Sigmoid colon (tissue), 7 donors: ENCODE results near the gene CWC27. TPM values are rescaled to one million over a fixed set of nuclear protein-coding genes. Genes with fewer than 3 reads are reported as not detected.

ENCODE experiments used
- DNase-seq: peaks from one replicate; pipeline ENCODE4 v3.0.0-alpha.2; 2019
- H3K27ac ChIP-seq, 4 donors: fragments of 200-600 bp; sonication (generic); one replicate each; pipeline ENCODE4 v1.5.1; 2016 to 2019; ENCODE audit warnings: mild to moderate bottlenecking in 1 of 4
- H3K27me3 ChIP-seq, 3 donors: fragments of 200-600 bp; sonication (generic); one replicate each; pipeline ENCODE4 v1.5.1; 2019; ENCODE audit warnings: mild to moderate bottlenecking in 1 of 3
- H3K36me3 ChIP-seq, 4 donors: fragments of 200-600 bp; sonication (generic); one replicate each; pipeline ENCODE4 v1.5.1; 2016 to 2019
- H3K4me1 ChIP-seq, 4 donors: fragments of 200-600 bp; sonication (generic); one replicate each; pipeline ENCODE4 v1.5.1; 2017 to 2019
- H3K4me3 ChIP-seq, 4 donors: fragments of 200-600 bp; sonication (generic); one replicate each; pipeline ENCODE4 v1.5.1; 2017 to 2019; ENCODE audit warnings: mild to moderate bottlenecking in 2 of 4, moderate library complexity in 1 of 4
- H3K9me3 ChIP-seq, 4 donors: fragments of 200-600 bp in 3 of 4; sonication (generic) in 3 of 4; one replicate each; pipeline versions ENCODE4 v1.5.1 to v1.6.1; 2013 to 2019
- CTCF ChIP-seq, 4 experiments: fragments of 450-650 bp in 3 of 4; fragments of 200-600 bp in 1 of 4; IDR thresholded peaks; one replicate each; pipeline ENCODE4 v1.5.1; 2016 to 2019; ENCODE audit warnings: antibody characterized with exemption in 4 of 4, mild to moderate bottlenecking in 3 of 4, moderate library complexity in 2 of 4
- EP300 ChIP-seq, 4 donors: sonication (generic); formaldehyde crosslinking; IDR thresholded peaks; one replicate each; pipeline ENCODE4 v1.6.1; 2017; ENCODE audit warnings: antibody characterized with exemption in 4 of 4
- POLR2A ChIP-seq, 2 donors: fragments of 450-650 bp; IDR thresholded peaks; one replicate each; pipeline ENCODE4 v1.6.1; 2016; ENCODE audit warnings: antibody characterized with exemption in 2 of 2, mild to moderate bottlenecking in 2 of 2, moderate library complexity in 2 of 2
- POLR2AphosphoS5 ChIP-seq, 4 donors: sonication (generic); formaldehyde crosslinking; IDR thresholded peaks; one replicate each; pipeline ENCODE4 v1.6.1; 2017; ENCODE audit warnings: antibody characterized with exemption in 4 of 4
- WGBS, 2 donors: extraction: QIAGEN DNeasy Blood & Tissue Kit; methylation state at CpG; one replicate each; pipeline ENCODE4 v1.1.7; 2013; 5-methylcytosine and 5-hydroxymethylcytosine counted together
- intact Hi-C: fragments of 100-400 bp; cut with DNase I; formaldehyde crosslinking; loops from one replicate; pipeline ENCODE4 v1.15.1; 2023
- polyA plus RNA-seq, 3 donors: library from polyadenylated mRNA; stranded (reverse); fragments of 200-250 nt; gene quantifications; one replicate each; pipeline ENCODE4 v1.2.3, GENCODE V29; 2013
- total RNA-seq, 4 donors: library from RNA; depleted of rRNA; stranded (reverse); fragments of >200 nt; gene quantifications; one replicate each; pipeline ENCODE4 v1.1.0, GENCODE V29; 2016
- donor health status: healthy with polysubstance abuse.
- donor health status: Bipolar disorder and iron deficiency.
- donor health status: healthy.

The CWC27 gene
- total and polyA plus RNA-seq, 7 donors, result 11.3 to 27.7 (median 18.9) TPM

GRCh38 chr5:65065001-65065511 is 296.3 kb downstream of the CWC27 start:
- Histone ChIP-seq H3K4me1 (peaks cover 0 to 30% (median 29%) of the 10 kb centered on the region in 4 donors), H3K27me3 (no peaks in the 10 kb centered on the region), H3K36me3 (no peaks in the 10 kb centered on the region), H3K27ac (no peak overlapping the region), H3K4me3 (no peak overlapping the region), H3K9me3 (no peaks in the 10 kb centered on the region)
- no peak for TF ChIP-seq CTCF (IDR thresholded peaks at IDR 0.05)
- no peak for TF ChIP-seq EP300 (IDR thresholded peaks at IDR 0.05)
- no peak for TF ChIP-seq POLR2AphosphoS5 (IDR thresholded peaks at IDR 0.05)
- TF ChIP-seq POLR2A (IDR thresholded peaks at IDR 0.05), result no peak
- 87 to 96% methylated on average over 2 of the region's 2 CpGs for WGBS, 2 donors
- intact Hi-C loops, result no loop called here
- DNase-seq, result no peak

GRCh38 chr5:65066387-65067146 is 297.8 kb downstream of the CWC27 start:
- H3K36me3 ChIP-seq, result no peaks in the 10 kb centered on the region
- 53 to 56% methylated on average over 5 of the region's 5 CpGs for WGBS, 2 donors
- no peaks in the 10 kb centered on the region for H3K27me3 ChIP-seq
- intact Hi-C loops, result no loop called here
- H3K4me1 ChIP-seq, result peaks cover 0 to 25% (median 24%) of the 10 kb centered on the region in 4 donors
- no peak for DNase-seq
- H3K9me3 ChIP-seq, result no peaks in the 10 kb centered on the region
- no peak overlapping the region for H3K4me3 ChIP-seq
- no peak for TF ChIP-seq CTCF (IDR thresholded peaks at IDR 0.05)
- peak overlapping the region in 1 of 4 donors; percentile 3 for H3K27ac ChIP-seq

- Histone ChIP-seq H3K27ac (peak overlapping the region in 1 of 4 donors; percentile 3), H3K9me3 (no peaks in the 10 kb centered on the region), H3K36me3 (no peaks in the 10 kb centered on the region), H3K4me3 (no peak overlapping the region), H3K4me1 (peaks cover 0 to 23% (median 21%) of the 10 kb centered on the region in 4 donors), H3K27me3 (no peaks in the 10 kb centered on the region)
- TF ChIP-seq EP300 (IDR thresholded peaks at IDR 0.05) (no peak), POLR2A (IDR thresholded peaks at IDR 0.05) (no peak)
- intact Hi-C loops, result no loop called here
- DNase-seq, result no peak
- WGBS, 2 donors, result 81 to 97% methylated on average over 1 of the region's 1 CpG
These were observed 298.4 kb downstream of the CWC27 start for GRCh38 chr5:65067147-65067506.

Other genes starting within 250 kb of the CWC27 start
- gene SHISAL2B, start 78.4 kb upstream of the CWC27 start, total RNA-seq, result not detected
- gene SHISAL2B, start 78.4 kb upstream of the CWC27 start, polyA plus RNA-seq, result not detected
- gene SREK1IP1, start 239 bp upstream of the CWC27 start, total RNA-seq, result 10 to 100 TPM; 12.3 to 20.8 (median 14.0) TPM
- 10 to 100 TPM in 2 of 3 donors, 1 to 10 TPM in 1; 4.2 to 13.6 (median 11.5) TPM for gene SREK1IP1, start 239 bp upstream of the CWC27 start, polyA plus RNA-seq